ENCODE results near the gene IKZF1.

- no peak for TF ChIP-seq BACH1 (tag; IDR thresholded peaks at IDR 0.05)
- no peak for TF ChIP-seq ZNF274 (IDR thresholded peaks at IDR 0.05; ENCODE audit: borderline replicate concordance, low read depth, low read length)
- no peak for TF ChIP-seq CHD2 (IDR thresholded peaks at IDR 0.05; ENCODE audit: low read depth, low read length)
Measured at GRCh38 chr7:50399206-50399605, 94.7 kb downstream of the IKZF1 start.
